K562 (cell line): ENCODE results near the gene DRAXIN. TPM values are rescaled to one million over a fixed set of nuclear protein-coding genes. Genes with fewer than 3 reads are reported as not detected.

Experiments
- BRF2 ChIP-seq: IDR thresholded peaks from 3 replicates; pipeline ENCODE4 v1.6.1; 2011; ENCODE audit warnings: borderline replicate concordance, mild to moderate bottlenecking; ENCODE audit not compliant: insufficient read length, insufficient read depth
- CAMTA2 ChIP-seq: fragments of 250-450 bp; sonication (Bioruptor Pico); conservative IDR thresholded peaks from 2 replicates; pipeline ENCODE4 v1.5.1; 2022
- ETS2 ChIP-seq: IDR thresholded peaks from 2 replicates; pipeline ENCODE4 v1.6.1; 2016; ENCODE audit warnings: borderline replicate concordance, missing genetic modification characterization, mild to moderate bottlenecking, moderate library complexity, missing compliant biosample characterization; ENCODE audit not compliant: poor library complexity, severe bottlenecking
- KAT7 ChIP-seq: sonication (generic); formaldehyde crosslinking; IDR thresholded peaks from 2 replicates; pipeline ENCODE4 v1.8.0; 2022; ENCODE audit warnings: missing genetic modification reagents, mild to moderate bottlenecking, borderline replicate concordance
- PCBP1 ChIP-seq: fragments of 200-400 bp; formaldehyde crosslinking; IDR thresholded peaks from 2 replicates; pipeline ENCODE4 v1.6.1; 2018; ENCODE audit warnings: mild to moderate bottlenecking, low read depth, low read length; ENCODE audit not compliant: poor library complexity, severe bottlenecking
- PHF21A ChIP-seq: fragments of 450-650 bp; IDR thresholded peaks from 2 replicates; pipeline ENCODE4 v1.6.1; 2017; ENCODE audit warnings: low read depth, borderline replicate concordance
- PHTF2 ChIP-seq: fragments of 250-450 bp; sonication (Bioruptor Pico); IDR thresholded peaks from 2 replicates; pipeline ENCODE4 v1.5.0; 2021; ENCODE audit warnings: mild to moderate bottlenecking
- PRDM10 ChIP-seq: fragments of 450-650 bp; IDR thresholded peaks from 2 replicates; pipeline ENCODE4 v1.6.1; 2018; ENCODE audit not compliant: partially characterized antibody
- SUPT5H ChIP-seq: fragments of 450-650 bp; IDR thresholded peaks from 2 replicates; pipeline ENCODE4 v1.6.1; 2016
- THAP12 ChIP-seq: fragments of 250-450 bp; sonication (Bioruptor Pico); IDR thresholded peaks from 2 replicates; pipeline ENCODE4 v1.9.0; 2021; ENCODE audit warnings: mild to moderate bottlenecking, inconsistent platforms
- ZBTB2 ChIP-seq: fragments of 450-650 bp; IDR thresholded peaks from 2 replicates; pipeline ENCODE4 v1.6.1; 2016; ENCODE audit warnings: antibody characterized with exemption
- ZBTB33 ChIP-seq: sonication (generic); formaldehyde crosslinking; IDR thresholded peaks from 2 replicates; pipeline ENCODE4 v1.8.1; 2023; ENCODE audit warnings: mild to moderate bottlenecking, missing genetic modification reagents
- ZKSCAN8 ChIP-seq: fragments of 200-800 bp; sonication (Bioruptor generic); IDR thresholded peaks from 2 replicates; pipeline ENCODE4 v1.6.1; 2016; ENCODE audit warnings: missing genetic modification characterization, missing compliant biosample characterization
- ZNF134 ChIP-seq: fragments of 250-450 bp; sonication (Bioruptor Pico); conservative IDR thresholded peaks from 2 replicates; pipeline ENCODE4 v1.4.0; 2020
- ZNF511 ChIP-seq: sonication (generic); formaldehyde crosslinking; IDR thresholded peaks from 2 replicates; pipeline ENCODE4 v1.8.0; 2022; ENCODE audit warnings: mild to moderate bottlenecking, missing genetic modification reagents
- polyA plus RNA-seq, 8 experiments: library from polyadenylated mRNA; depleted of rRNA in 4 of 8; stranded (reverse) in 5 of 8; unstranded in 3 of 8; fragments of >200 nt; fragmentation: Nextera tagmentation in 2 of 8; fragmentation: Illumina TruSeq in 1 of 8; extraction: Ambion mirVana in 2 of 8; extraction: Trizol in 1 of 8; gene quantifications; 2 replicates each; pipeline versions ENCODE4 v1.2.1 to v1.2.3, GENCODE V29; 2011 to 2014; ENCODE audit warnings: inconsistent platforms in 1 of 8, missing spikeins in 1 of 8
- total RNA-seq, 7 experiments: library from RNA; depleted of rRNA in 6 of 7; stranded (reverse); fragments of >200 nt in 6 of 7; fragmentation: Illumina TruSeq in 2 of 7; extraction: Trizol in 2 of 7; gene quantifications; 2 replicates each; pipeline versions ENCODE4 v1.2.1 to v1.2.3, GENCODE V29; 2011 to 2021; ENCODE audit warnings: low replicate concordance in 1 of 7

DRAXIN gene
- total and polyA plus RNA-seq, 9 of the 15 experiments (the other 6 are each of a cell fraction or from before 2014, with no cell fraction given) = 0.01 to 0.04 (median 0.01) TPM; not detected in 6

GRCh38 chr1:11654137-11654938, 37.2 kb upstream of the DRAXIN start, which contains the start of the genes FBXO2 and FBXO44 (continued):
- peak; percentile 87 for TF ChIP-seq ZBTB33 (CRISPR knock-in tag)
- TF ChIP-seq BRF2 = no peak
- no peak for TF ChIP-seq CAMTA2 (CRISPR knock-in tag)
- TF ChIP-seq PCBP1 = no peak
- TF ChIP-seq PHF21A = no peak
- TF ChIP-seq KAT7 (CRISPR knock-in tag) = peak; percentile 47; the same call in 1 of the 2 replicates
- TF ChIP-seq SUPT5H = no peak
- 0 out of 2 replicates have a peak, but pooled peaks have one; percentile 22 for TF ChIP-seq ZBTB2
- no peak for TF ChIP-seq PRDM10
- TF ChIP-seq THAP12 = no peak
- no peak for TF ChIP-seq ETS2 (tag)
- TF ChIP-seq PHTF2 (CRISPR knock-in tag) = no peak
- no peak for TF ChIP-seq ZNF134 (CRISPR knock-in tag)
- no peak for TF ChIP-seq ZNF511 (CRISPR knock-in tag)
- TF ChIP-seq ZKSCAN8 (CRISPR knock-in tag) = no peak
